NB4 (cell line): ENCODE data around the gene TMBIM6.

Experiments used
- CTCF ChIP-seq: IDR thresholded peaks from one replicate; pipeline ENCODE4 v1.5.1; 2012; ENCODE audit warnings: low read depth, low read length
- MAX ChIP-seq: IDR thresholded peaks from 2 replicates; pipeline ENCODE4 v1.6.1; 2011; ENCODE audit warnings: low read depth, low read length
- MYC ChIP-seq: IDR thresholded peaks from 2 replicates; pipeline ENCODE4 v1.6.1; 2011; ENCODE audit warnings: low read depth, low read length
- POLR2A ChIP-seq: IDR thresholded peaks from 2 replicates; pipeline ENCODE4 v1.6.1; 2011; ENCODE audit warnings: mild to moderate bottlenecking; ENCODE audit not compliant: insufficient read length; ENCODE audit errors: extremely low read depth

- no peak for TF ChIP-seq CTCF
- TF ChIP-seq POLR2A = no peak
- TF ChIP-seq MAX = no peak
- no peak for TF ChIP-seq MYC
Measured at GRCh38 chr12:49797449-49797776, 56.1 kb downstream of the TMBIM6 start.
